ENCODE results near the gene TSHZ1.

- no peak for TF ChIP-seq CTCF (conservative IDR thresholded peaks at IDR 0.05)
- TF ChIP-seq EZH2 (IDR thresholded peaks at IDR 0.05; ENCODE audit: low read depth): no peak
These were observed 19.8 kb downstream of the TSHZ1 start for GRCh38 chr18:75230163-75231052.

Data from PC-9 (cell line).